Activated CD8-positive, alpha-beta memory T cell treated with anti-CD3 and anti-CD28 coated beads for 1 hour (primary cell): ENCODE results near the gene CTIF.
A peak's percentile ranks its signal among the peaks of the same experiment; 100 is the strongest.
"Not testable (repeated sequence)": the region's sequence is repeated elsewhere in the genome, so short reads cannot be mapped to it uniquely, and the experiment has no call there.

ENCODE experiments used
- DNase-seq, 2 donors: peaks; one replicate each; pipeline ENCODE4 v3.0.0-alpha.2; 2020; ENCODE audit warnings: low read depth in 1 of 2; ENCODE audit errors: extremely low read depth in 1 of 2

CTIF gene

GRCh38 chr18:48538531-48539405 is at the start of gene CTIF:
TSS of gene CTIF (plus strand) at chr18:48539031. CDS start at chr18:48619566, 80,535 bp downstream.
- DNase-seq: peak in 1 of 2 donors; percentile 42

- no peak for DNase-seq
These were observed 48.1 kb upstream of the CTIF start for GRCh38 chr18:48490641-48491293.

- DNase-seq: no peak
These were observed 46.0 kb upstream of the CTIF start for GRCh38 chr18:48492880-48493279.

GRCh38 chr18:48493434-48494230 is 45.2 kb upstream of the CTIF start:
- no peak for DNase-seq

GRCh38 chr18:48497863-48498262 is 41.0 kb upstream of the CTIF start:
- no peak for DNase-seq

- DNase-seq: no peak
These were observed 38.3 kb upstream of the CTIF start for GRCh38 chr18:48500517-48500916.

GRCh38 chr18:48502906-48503305 is 35.9 kb upstream of the CTIF start:
- DNase-seq: no peak

GRCh38 chr18:48504819-48505218 is 34.0 kb upstream of the CTIF start:
- DNase-seq: no peak

- DNase-seq: not testable (repeated sequence)
These were observed 31.8 kb upstream of the CTIF start for GRCh38 chr18:48506983-48507568.

GRCh38 chr18:48512498-48512897 is 26.3 kb upstream of the CTIF start:
- DNase-seq: not testable (repeated sequence)

- DNase-seq: no peak
These were observed 24.0 kb upstream of the CTIF start for GRCh38 chr18:48514786-48515185.

- DNase-seq: no peak
These were observed 21.8 kb upstream of the CTIF start for GRCh38 chr18:48517048-48517447.

GRCh38 chr18:48519431-48520100 is 19.3 kb upstream of the CTIF start:
- no peak for DNase-seq

GRCh38 chr18:48521723-48522122 is 17.1 kb upstream of the CTIF start:
- no peak for DNase-seq

GRCh38 chr18:48525671-48526070 is 13.2 kb upstream of the CTIF start:
- no peak for DNase-seq

GRCh38 chr18:48527461-48527860 is 11.4 kb upstream of the CTIF start:
- no peak for DNase-seq

- DNase-seq: no peak
These were observed 10.0 kb upstream of the CTIF start for GRCh38 chr18:48528861-48529260.

- no peak for DNase-seq
These were observed 9.0 kb upstream of the CTIF start for GRCh38 chr18:48529796-48530195.

- DNase-seq: no peak
These were observed 8.3 kb upstream of the CTIF start for GRCh38 chr18:48530399-48531081.

- DNase-seq: no peak
These were observed 7.8 kb upstream of the CTIF start for GRCh38 chr18:48531082-48531403.
